ENCODE measurements around the gene BDP1.
"Not testable (repeated sequence)": the region's sequence is repeated elsewhere in the genome, so short reads cannot be mapped to it uniquely, and the experiment has no call there.

Gene BDP1

GRCh38 chr5:71455427-71456361 lies at the start of gene BDP1:
Gene BDP1 (plus strand): TSS chr5:71455651. CDS start chr5:71455878, 227 bp downstream.
- peak; percentile 93 for DNase-seq

- DNase-seq = not testable (repeated sequence)
Observed at GRCh38 chr5:71410088-71410487, 45.4 kb upstream of the BDP1 start.

- DNase-seq = not testable (repeated sequence)
Observed at GRCh38 chr5:71415626-71416025, 39.8 kb upstream of the BDP1 start.

- not testable (repeated sequence) for DNase-seq
Observed at GRCh38 chr5:71418026-71418425, 37.4 kb upstream of the BDP1 start.

GRCh38 chr5:71421278-71421677 lies 34.2 kb upstream of the BDP1 start:
- not testable (repeated sequence) for DNase-seq

- not testable (repeated sequence) for DNase-seq
Observed at GRCh38 chr5:71423896-71424295, 31.6 kb upstream of the BDP1 start.

GRCh38 chr5:71426686-71427474 lies 28.6 kb upstream of the BDP1 start:
- DNase-seq = not testable (repeated sequence)

- not testable (repeated sequence) for DNase-seq
Observed at GRCh38 chr5:71432410-71432809, 23.0 kb upstream of the BDP1 start.

GRCh38 chr5:71434825-71435224 lies 20.6 kb upstream of the BDP1 start:
- not testable (repeated sequence) for DNase-seq

GRCh38 chr5:71441564-71441963 lies 13.9 kb upstream of the BDP1 start:
- DNase-seq = not testable (repeated sequence)

- DNase-seq = not testable (repeated sequence)
Observed at GRCh38 chr5:71443891-71444290, 11.6 kb upstream of the BDP1 start.

- not testable (repeated sequence) for DNase-seq
Observed at GRCh38 chr5:71445015-71445414, 10.4 kb upstream of the BDP1 start.

GRCh38 chr5:71445523-71446152 lies 9.8 kb upstream of the BDP1 start:
- not testable (repeated sequence) for DNase-seq

GRCh38 chr5:71446540-71447216 lies 8.8 kb upstream of the BDP1 start:
- not testable (repeated sequence) for DNase-seq

- DNase-seq = peak; percentile 2
Observed at GRCh38 chr5:71447218-71447808, 8.1 kb upstream of the BDP1 start.

GRCh38 chr5:71452876-71453275 lies 2.6 kb upstream of the BDP1 start:
- no peak for DNase-seq

GRCh38 chr5:71454913-71455312 lies 538 bp upstream of the BDP1 start:
- DNase-seq = no peak

GRCh38 chr5:71456362-71456743 lies 902 bp downstream of the BDP1 start:
- peak; percentile 50 for DNase-seq

- no peak for DNase-seq
Observed at GRCh38 chr5:71457106-71457505, 1.7 kb downstream of the BDP1 start.

GRCh38 chr5:71460693-71461092 lies 5.2 kb downstream of the BDP1 start:
- no peak for DNase-seq

- no peak for DNase-seq
Observed at GRCh38 chr5:71461360-71461759, 5.9 kb downstream of the BDP1 start.

GRCh38 chr5:71471193-71471592 lies 15.7 kb downstream of the BDP1 start:
- DNase-seq = no peak

All from kidney glomerular epithelial cell (primary cell).